NCI-H446 treated with DMSO at 0.1 percent for 48 hours (cell line): Measurements from ENCODE around the gene SUN1.
"Not testable (repeated sequence)": the region's sequence is repeated elsewhere in the genome, so short reads cannot be mapped to it uniquely, and the experiment has no call there.

Experiments
- DNase-seq: peaks from one replicate; lab custom pipeline; 2025; lab: John Stamatoyannopoulos, UW

Gene SUN1

GRCh38 chr7:834277-834676 is 2.0 kb downstream of the SUN1 start:
- DNase-seq: no peak

GRCh38 chr7:835021-835420 is 2.7 kb downstream of the SUN1 start:
- no peak for DNase-seq

GRCh38 chr7:835485-836401 is 3.5 kb downstream of the SUN1 start:
- DNase-seq: peak; percentile 50

- DNase-seq: no peak
Measured at GRCh38 chr7:836429-836828, 4.2 kb downstream of the SUN1 start.

GRCh38 chr7:837001-837400 is 4.7 kb downstream of the SUN1 start:
- DNase-seq: no peak

GRCh38 chr7:840001-840600 is 7.8 kb downstream of the SUN1 start:
- no peak for DNase-seq

GRCh38 chr7:841943-842342 is 9.7 kb downstream of the SUN1 start:
- no peak for DNase-seq

- no peak for DNase-seq
Measured at GRCh38 chr7:842431-843031, 10.3 kb downstream of the SUN1 start.

GRCh38 chr7:843230-843629 is 11.0 kb downstream of the SUN1 start:
- DNase-seq: no peak

- DNase-seq: no peak
Measured at GRCh38 chr7:844043-844442, 11.8 kb downstream of the SUN1 start.

GRCh38 chr7:844514-844913 is 12.2 kb downstream of the SUN1 start:
- DNase-seq: no peak

GRCh38 chr7:845091-845490 is 12.8 kb downstream of the SUN1 start:
- DNase-seq: no peak

- no peak for DNase-seq
Measured at GRCh38 chr7:845731-846130, 13.5 kb downstream of the SUN1 start.

- not testable (repeated sequence) for DNase-seq
Measured at GRCh38 chr7:846958-847650, 14.8 kb downstream of the SUN1 start.

- not testable (repeated sequence) for DNase-seq
Measured at GRCh38 chr7:847728-848127, 15.5 kb downstream of the SUN1 start.

- DNase-seq: no peak
Measured at GRCh38 chr7:849145-849544, 16.9 kb downstream of the SUN1 start.

GRCh38 chr7:849781-850180 is 17.5 kb downstream of the SUN1 start:
- DNase-seq: no peak

GRCh38 chr7:851204-851603 is 18.9 kb downstream of the SUN1 start:
- DNase-seq: no peak

GRCh38 chr7:853366-854117 is 21.3 kb downstream of the SUN1 start:
- no peak for DNase-seq

GRCh38 chr7:854118-854775 is 22.0 kb downstream of the SUN1 start:
- no peak for DNase-seq

GRCh38 chr7:855686-856369 is 23.6 kb downstream of the SUN1 start:
- no peak for DNase-seq
